ENCODE data around the gene CSNK1D.
"Not testable (repeated sequence)": the region's sequence is repeated elsewhere in the genome, so short reads cannot be mapped to it uniquely, and the experiment has no call there.

DNA sequence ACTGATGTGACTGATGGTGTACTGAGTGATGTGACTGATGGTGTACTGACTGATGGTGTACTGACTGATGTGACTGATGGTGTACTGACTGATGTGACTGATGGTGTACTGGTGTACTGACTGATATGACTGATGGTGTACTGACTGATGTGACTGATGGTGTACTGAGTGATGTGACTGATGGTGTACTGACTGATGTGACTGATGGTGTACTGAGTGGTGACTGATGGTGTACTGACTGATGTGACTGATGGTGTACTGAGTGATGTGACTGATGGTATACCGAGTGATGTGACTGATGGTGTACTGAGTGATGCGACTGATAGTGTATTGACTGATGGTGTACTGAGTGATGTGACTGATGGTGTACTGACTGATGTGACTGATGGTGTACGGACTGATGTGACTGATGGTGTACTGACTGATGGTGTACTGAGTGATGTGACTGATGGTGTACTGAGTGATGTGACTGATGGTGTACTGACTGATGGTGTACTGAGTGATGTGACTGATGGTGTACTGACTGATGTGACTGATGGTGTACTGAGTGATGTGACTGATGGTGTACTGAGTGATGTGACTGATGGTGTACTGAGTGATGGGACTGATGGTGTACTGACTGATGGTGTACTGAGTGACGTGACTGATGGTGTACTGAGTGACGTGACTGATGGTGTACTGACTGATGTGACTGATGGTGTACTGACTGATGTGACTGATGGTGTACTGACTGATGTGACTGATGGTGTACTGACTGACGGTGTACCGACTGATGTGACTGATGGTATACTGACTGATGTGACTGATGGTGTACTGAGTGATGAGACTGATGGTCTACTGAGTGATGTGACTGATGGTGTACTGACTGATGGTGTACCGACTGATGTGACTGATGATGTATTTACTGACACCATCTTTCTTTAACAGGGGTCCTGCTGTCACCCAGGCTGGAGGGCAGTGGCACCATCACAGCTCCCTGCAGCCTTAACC is 13.2 kb downstream of the CSNK1D start:
- TF ChIP-seq, protein P1, sequence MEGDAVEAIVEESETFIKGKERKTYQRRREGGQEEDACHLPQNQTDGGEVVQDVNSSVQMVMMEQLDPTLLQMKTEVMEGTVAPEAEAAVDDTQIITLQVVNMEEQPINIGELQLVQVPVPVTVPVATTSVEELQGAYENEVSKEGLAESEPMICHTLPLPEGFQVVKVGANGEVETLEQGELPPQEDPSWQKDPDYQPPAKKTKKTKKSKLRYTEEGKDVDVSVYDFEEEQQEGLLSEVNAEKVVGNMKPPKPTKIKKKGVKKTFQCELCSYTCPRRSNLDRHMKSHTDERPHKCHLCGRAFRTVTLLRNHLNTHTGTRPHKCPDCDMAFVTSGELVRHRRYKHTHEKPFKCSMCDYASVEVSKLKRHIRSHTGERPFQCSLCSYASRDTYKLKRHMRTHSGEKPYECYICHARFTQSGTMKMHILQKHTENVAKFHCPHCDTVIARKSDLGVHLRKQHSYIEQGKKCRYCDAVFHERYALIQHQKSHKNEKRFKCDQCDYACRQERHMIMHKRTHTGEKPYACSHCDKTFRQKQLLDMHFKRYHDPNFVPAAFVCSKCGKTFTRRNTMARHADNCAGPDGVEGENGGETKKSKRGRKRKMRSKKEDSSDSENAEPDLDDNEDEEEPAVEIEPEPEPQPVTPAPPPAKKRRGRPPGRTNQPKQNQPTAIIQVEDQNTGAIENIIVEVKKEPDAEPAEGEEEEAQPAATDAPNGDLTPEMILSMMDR (IDR thresholded peaks at IDR 0.05), result not testable (repeated sequence)
- TF ChIP-seq POLR2A (IDR thresholded peaks at IDR 0.05), result not testable (repeated sequence)

All from testis (tissue), 2 donors.